Pons (tissue), 1 donor: ENCODE data around the gene NQO2.
"Not testable (repeated sequence)": the region's sequence is repeated elsewhere in the genome, so short reads cannot be mapped to it uniquely, and the experiment has no call there.

Experiments used
- DNase-seq: peaks from one replicate; pipeline ENCODE4 v3.0.0-alpha.2; 2016; ENCODE audit warnings: low spot score

NQO2 gene

GRCh38 chr6:2989332-2990247, 10.1 kb upstream of the NQO2 start:
- peak; percentile 99 for DNase-seq

- DNase-seq: peak; percentile 73
Measured at GRCh38 chr6:2990248-2990931, 9.3 kb upstream of the NQO2 start.

GRCh38 chr6:2990932-2991506, 8.7 kb upstream of the NQO2 start:
- no peak for DNase-seq

GRCh38 chr6:2992330-2992979, 7.2 kb upstream of the NQO2 start:
- DNase-seq: no peak

- no peak for DNase-seq
Measured at GRCh38 chr6:2993755-2994317, 5.9 kb upstream of the NQO2 start.

GRCh38 chr6:2998249-2998997, 1.3 kb upstream of the NQO2 start:
- DNase-seq: not testable (repeated sequence)

- DNase-seq: peak; percentile 37
Measured at GRCh38 chr6:2998998-2999617, 586 bp upstream of the NQO2 start.

GRCh38 chr6:3001146-3001772, 1.6 kb downstream of the NQO2 start:
- DNase-seq: no peak

GRCh38 chr6:3001773-3002293, 2.1 kb downstream of the NQO2 start:
- peak; percentile 78 for DNase-seq

GRCh38 chr6:3003226-3003625, 3.5 kb downstream of the NQO2 start:
- not testable (repeated sequence) for DNase-seq

GRCh38 chr6:3005077-3005476, 5.4 kb downstream of the NQO2 start:
- no peak for DNase-seq

- no peak for DNase-seq
Measured at GRCh38 chr6:3005874-3006273, 6.2 kb downstream of the NQO2 start.

- no peak for DNase-seq
Measured at GRCh38 chr6:3006476-3006875, 6.8 kb downstream of the NQO2 start.

- DNase-seq: no peak
Measured at GRCh38 chr6:3007571-3007970, 7.9 kb downstream of the NQO2 start.

GRCh38 chr6:3008712-3009265, 9.1 kb downstream of the NQO2 start:
- not testable (repeated sequence) for DNase-seq

- no peak for DNase-seq
Measured at GRCh38 chr6:3009930-3010329, 10.2 kb downstream of the NQO2 start.

- DNase-seq: no peak
Measured at GRCh38 chr6:3011158-3011557, 11.5 kb downstream of the NQO2 start.

- DNase-seq: no peak
Measured at GRCh38 chr6:3011592-3011991, 11.9 kb downstream of the NQO2 start.

GRCh38 chr6:3013486-3013885, 13.8 kb downstream of the NQO2 start:
- no peak for DNase-seq
